Measurements from ENCODE around the gene SLC25A21. TPM values are rescaled to one million over a fixed set of nuclear protein-coding genes. Genes with fewer than 3 reads are reported as not detected.
A peak's percentile ranks its signal among the peaks of the same experiment; 100 is the strongest.

The SLC25A21 gene
- total RNA-seq, 1 experiment from 2014 or later: 7.1 TPM

DNA sequence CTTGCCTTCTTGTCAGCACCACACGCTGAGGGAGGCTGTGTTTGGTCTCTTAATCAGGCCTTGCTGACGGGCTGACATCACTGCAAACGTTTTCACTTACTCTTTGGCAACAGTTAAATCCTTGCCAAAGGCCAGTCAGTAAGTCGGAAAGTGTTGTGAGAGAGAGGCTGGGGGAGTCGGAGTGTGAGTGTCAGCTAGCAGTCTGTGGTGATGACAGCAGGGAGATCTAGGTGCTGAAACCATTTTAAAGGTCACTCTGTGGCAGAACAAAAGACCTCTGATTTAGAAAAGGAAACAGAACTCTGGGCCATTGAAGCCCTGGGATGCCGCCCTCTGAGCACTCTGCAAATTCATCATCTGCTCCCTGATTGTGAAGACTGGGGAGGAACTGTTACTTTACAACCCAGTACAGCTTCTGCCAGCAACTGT lies 367.3 kb downstream of the SLC25A21 start:
- peak; percentile 36 for DNase-seq
- no peak overlapping the region for H2AFZ ChIP-seq (ENCODE audit: low read length)

More for the DNA sequence above, 367.3 kb downstream of the SLC25A21 start:
- H4K8ac ChIP-seq (replicated peaks; ENCODE audit: insufficient read length, low read depth, low read length): no peak overlapping the region
- no peak overlapping the region for H3K56ac ChIP-seq (ENCODE audit: insufficient read length, low read depth, low read length)
- no peak overlapping the region for H2BK120ac ChIP-seq (ENCODE audit: low read depth, low read length, poor library complexity, severe bottlenecking)
- WGBS (ENCODE audit: extremely low coverage, insufficient read length, low lambda C conversion rate): no CpG with 5 or more reads among the region's 6 CpGs
- H3K36me3 Mint-ChIP-seq (ENCODE audit: insufficient read depth in 1 of 3, low read depth in 3 of 3): no peaks in the 10 kb centered on the region; a peak in 1 of 7 replicates
- no peaks in the 10 kb centered on the region for H3K27me3 ChIP-seq (ENCODE audit: insufficient read depth, low read length)
- H3K9me3 Mint-ChIP-seq: no peaks in the 10 kb centered on the region
- H2AK5ac ChIP-seq (ENCODE audit: insufficient read length, low read length): no peak overlapping the region
- no peak overlapping the region for H4K5ac ChIP-seq (ENCODE audit: insufficient read length, low read depth, low read length)
- H3K23ac ChIP-seq (ENCODE audit: insufficient read length, low read depth, low read length): no peak overlapping the region
- no peak overlapping the region for H3K27ac ChIP-seq (ENCODE audit: insufficient read length, low read depth, low read length)
- peaks cover 2% of the 10 kb centered on the region for H3K79me1 ChIP-seq (ENCODE audit: insufficient read depth, low read depth, low read length, poor library complexity, severe bottlenecking)
- no peak overlapping the region for H4K91ac ChIP-seq (ENCODE audit: insufficient read length, low read depth, low read length)
- H3K79me2 ChIP-seq (ENCODE audit: insufficient read depth, low read length): no peaks in the 10 kb centered on the region
- H3K27ac Mint-ChIP-seq: peak overlapping the region in 1 of 3 experiments; percentile 55; a peak in 2 of 7 replicates
- no peak overlapping the region for H3K4me2 ChIP-seq (ENCODE audit: insufficient read depth, insufficient read length, low read length)
- H2BK15ac ChIP-seq (ENCODE audit: low read depth, low read length): no peak overlapping the region
- no peaks in the 10 kb centered on the region for H3K9me3 ChIP-seq (ENCODE audit: control insufficient read depth, low read depth, low read length)
- no peak overlapping the region for H3K14ac ChIP-seq (ENCODE audit: insufficient read depth, low read length)
- peaks cover 14 to 17% of the 10 kb centered on the region in 2 experiments for H3K4me1 Mint-ChIP-seq
- no peaks in the 10 kb centered on the region for H3K23me2 ChIP-seq (ENCODE audit: insufficient read length, low read depth, low read length, poor library complexity, severe bottlenecking)
- no peak overlapping the region for H3K4ac ChIP-seq (ENCODE audit: low read depth, low read length)
- no peak overlapping the region for H2BK12ac ChIP-seq (ENCODE audit: insufficient read length, low read depth, low read length)
- H2BK20ac ChIP-seq (ENCODE audit: low read depth, low read length, poor library complexity, severe bottlenecking): no peak overlapping the region
- TF ChIP-seq, protein P1, sequence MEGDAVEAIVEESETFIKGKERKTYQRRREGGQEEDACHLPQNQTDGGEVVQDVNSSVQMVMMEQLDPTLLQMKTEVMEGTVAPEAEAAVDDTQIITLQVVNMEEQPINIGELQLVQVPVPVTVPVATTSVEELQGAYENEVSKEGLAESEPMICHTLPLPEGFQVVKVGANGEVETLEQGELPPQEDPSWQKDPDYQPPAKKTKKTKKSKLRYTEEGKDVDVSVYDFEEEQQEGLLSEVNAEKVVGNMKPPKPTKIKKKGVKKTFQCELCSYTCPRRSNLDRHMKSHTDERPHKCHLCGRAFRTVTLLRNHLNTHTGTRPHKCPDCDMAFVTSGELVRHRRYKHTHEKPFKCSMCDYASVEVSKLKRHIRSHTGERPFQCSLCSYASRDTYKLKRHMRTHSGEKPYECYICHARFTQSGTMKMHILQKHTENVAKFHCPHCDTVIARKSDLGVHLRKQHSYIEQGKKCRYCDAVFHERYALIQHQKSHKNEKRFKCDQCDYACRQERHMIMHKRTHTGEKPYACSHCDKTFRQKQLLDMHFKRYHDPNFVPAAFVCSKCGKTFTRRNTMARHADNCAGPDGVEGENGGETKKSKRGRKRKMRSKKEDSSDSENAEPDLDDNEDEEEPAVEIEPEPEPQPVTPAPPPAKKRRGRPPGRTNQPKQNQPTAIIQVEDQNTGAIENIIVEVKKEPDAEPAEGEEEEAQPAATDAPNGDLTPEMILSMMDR (conservative IDR thresholded peaks at IDR 0.05): no peak
- no peak overlapping the region for H3T11ph ChIP-seq (ENCODE audit: low read length)
- H2BK5ac ChIP-seq (ENCODE audit: insufficient read length, low read length): no peak overlapping the region
- H4K20me1 ChIP-seq (ENCODE audit: control insufficient read depth, insufficient read depth, insufficient read length): no peaks in the 10 kb centered on the region
- no peak overlapping the region for H3K4me3 Mint-ChIP-seq
- H3K4me1 ChIP-seq (ENCODE audit: insufficient read depth, low read length): no peaks in the 10 kb centered on the region
- no peak overlapping the region for H3K9ac ChIP-seq (ENCODE audit: extremely low read depth, insufficient read length, low read length)
- no peaks in the 10 kb centered on the region for H3K27me3 Mint-ChIP-seq (ENCODE audit: low read depth)
- no peak overlapping the region for H3K18ac ChIP-seq (ENCODE audit: insufficient read length, low read depth, low read length)

All from H9 (cell line).